GM23248 (cell line): Measurements from ENCODE around the gene TMC8.

Experiments
- EZH2 ChIP-seq: fragments of 200-600 bp; sonication (generic); IDR thresholded peaks from 2 replicates; pipeline ENCODE4 v1.6.1; 2018; ENCODE audit warnings: antibody characterized with exemption, mild to moderate bottlenecking; ENCODE audit not compliant: insufficient read depth, poor library complexity, severe bottlenecking
- EZH2phosphoT487 ChIP-seq: fragments of 200-600 bp; sonication (generic); IDR thresholded peaks from 2 replicates; pipeline ENCODE4 v1.6.1; 2018; ENCODE audit warnings: antibody characterized with exemption, moderate library complexity, mild to moderate bottlenecking, low read depth; ENCODE audit not compliant: insufficient read depth

DNA sequence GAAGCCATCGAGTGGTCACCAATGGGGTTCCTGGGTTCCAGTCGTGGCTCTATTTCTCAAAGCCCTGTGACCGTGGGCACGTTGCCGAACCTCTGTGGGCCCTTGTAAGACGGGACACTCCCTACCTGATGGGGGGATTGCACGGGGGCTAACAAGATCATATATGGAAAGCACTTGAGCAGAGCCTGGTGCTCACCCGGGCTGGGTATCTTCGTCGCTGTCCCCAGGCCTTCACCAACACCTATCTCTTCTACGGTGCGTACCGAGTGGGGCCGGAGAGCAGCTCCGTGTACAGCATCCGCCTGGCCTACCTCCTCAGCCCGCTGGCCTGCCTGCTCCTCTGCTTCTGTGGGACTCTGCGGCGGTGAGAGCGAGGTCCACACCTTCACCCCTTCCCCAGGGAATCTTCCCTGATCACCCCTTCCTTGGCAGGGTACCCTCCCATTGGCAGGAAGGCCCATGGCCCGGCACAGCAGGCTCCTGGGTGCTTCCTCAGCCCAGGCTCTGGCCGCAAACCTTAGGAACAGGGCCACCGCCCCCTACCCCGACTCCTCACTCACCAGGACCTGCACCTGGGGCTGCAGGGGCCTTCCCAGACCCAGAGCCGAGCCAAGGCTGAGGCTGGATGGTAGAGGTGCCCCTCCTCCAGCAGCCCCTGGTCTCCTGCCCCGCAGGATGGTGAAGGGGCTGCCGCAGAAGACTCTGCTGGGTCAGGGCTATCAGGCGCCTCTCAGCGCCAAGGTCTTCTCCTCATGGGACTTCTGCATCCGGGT, 2.8 kb downstream of the TMC8 start:
- TF ChIP-seq EZH2phosphoT487 (no peak), EZH2 (no peak)
